ENCODE data around the gene CNOT6.

The CNOT6 gene

GRCh38 chr5:180609386-180609785 lies 115.2 kb downstream of the CNOT6 start:
- Histone ChIP-seq H3K9ac (ENCODE audit: low read length) (no peak overlapping the region), H3K9me2 (replicated peaks; ENCODE audit: insufficient read depth, low read length) (no peaks in the 10 kb centered on the region), H3K27ac (ENCODE audit: low read depth, low read length) (no peak overlapping the region), H4K20me1 (ENCODE audit: low read depth, low read length) (no peaks in the 10 kb centered on the region), H3K4me2 (ENCODE audit: low read depth, low read length, poor library complexity, severe bottlenecking) (no peak overlapping the region), H3K9me3 (ENCODE audit: insufficient read depth, low read length) (no peaks in the 10 kb centered on the region), H2AFZ (ENCODE audit: low read depth, low read length, severe bottlenecking) (no peak overlapping the region), H3K4me3 (ENCODE audit: insufficient read depth, low read length, poor library complexity, severe bottlenecking) (no peak overlapping the region), H3K79me2 (ENCODE audit: insufficient read depth, low read length) (no peaks in the 10 kb centered on the region), H3K27me3 (ENCODE audit: low read length) (no peaks in the 10 kb centered on the region), H3F3A (ENCODE audit: insufficient read depth) (no peaks in the 10 kb centered on the region), H3K36me3 (ENCODE audit: low read length) (no peaks in the 10 kb centered on the region)
- TF ChIP-seq EZH2phosphoT487 (conservative IDR thresholded peaks at IDR 0.05; ENCODE audit: low read length) (no peak), CTCF (IDR thresholded peaks at IDR 0.05; ENCODE audit: insufficient read depth, low read length, poor library complexity, severe bottlenecking) (no peak)

GRCh38 chr5:180609817-180610550 lies 115.8 kb downstream of the CNOT6 start:
- Histone ChIP-seq H4K20me1 (ENCODE audit: low read depth, low read length) (no peaks in the 10 kb centered on the region), H3K27me3 (ENCODE audit: low read length) (no peaks in the 10 kb centered on the region), H3K4me3 (ENCODE audit: insufficient read depth, low read length, poor library complexity, severe bottlenecking) (no peak overlapping the region), H3K36me3 (ENCODE audit: low read length) (no peaks in the 10 kb centered on the region), H3K27ac (ENCODE audit: low read depth, low read length) (no peak overlapping the region), H3K9me2 (replicated peaks; ENCODE audit: insufficient read depth, low read length) (no peaks in the 10 kb centered on the region), H3K9ac (ENCODE audit: low read length) (no peak overlapping the region), H3K4me2 (ENCODE audit: low read depth, low read length, poor library complexity, severe bottlenecking) (no peak overlapping the region), H3K79me2 (ENCODE audit: insufficient read depth, low read length) (no peaks in the 10 kb centered on the region), H2AFZ (ENCODE audit: low read depth, low read length, severe bottlenecking) (no peak overlapping the region), H3K9me3 (ENCODE audit: insufficient read depth, low read length) (no peaks in the 10 kb centered on the region), H3F3A (ENCODE audit: insufficient read depth) (no peaks in the 10 kb centered on the region)
- no peak for TF ChIP-seq CTCF (IDR thresholded peaks at IDR 0.05; ENCODE audit: insufficient read depth, low read length, poor library complexity, severe bottlenecking)
- TF ChIP-seq EZH2phosphoT487 (conservative IDR thresholded peaks at IDR 0.05; ENCODE audit: low read length) = no peak

GRCh38 chr5:180611140-180611850 lies 117.1 kb downstream of the CNOT6 start:
- H4K20me1 ChIP-seq (ENCODE audit: low read depth, low read length) = no peaks in the 10 kb centered on the region
- no peak overlapping the region for H3K4me2 ChIP-seq (ENCODE audit: low read depth, low read length, poor library complexity, severe bottlenecking)
- H3K9me3 ChIP-seq (ENCODE audit: insufficient read depth, low read length) = no peaks in the 10 kb centered on the region
- H3K27me3 ChIP-seq (ENCODE audit: low read length) = no peaks in the 10 kb centered on the region
- TF ChIP-seq CTCF (IDR thresholded peaks at IDR 0.05; ENCODE audit: insufficient read depth, low read length, poor library complexity, severe bottlenecking) = no peak
- TF ChIP-seq EZH2phosphoT487 (conservative IDR thresholded peaks at IDR 0.05; ENCODE audit: low read length) = no peak
- no peaks in the 10 kb centered on the region for H3K9me2 ChIP-seq (replicated peaks; ENCODE audit: insufficient read depth, low read length)
- H3K27ac ChIP-seq (ENCODE audit: low read depth, low read length) = no peak overlapping the region
- H3K79me2 ChIP-seq (ENCODE audit: insufficient read depth, low read length) = no peaks in the 10 kb centered on the region
- H3K4me3 ChIP-seq (ENCODE audit: insufficient read depth, low read length, poor library complexity, severe bottlenecking) = no peak overlapping the region
- no peaks in the 10 kb centered on the region for H3F3A ChIP-seq (ENCODE audit: insufficient read depth)
- no peak overlapping the region for H3K9ac ChIP-seq (ENCODE audit: low read length)
- H2AFZ ChIP-seq (ENCODE audit: low read depth, low read length, severe bottlenecking) = no peak overlapping the region
- no peaks in the 10 kb centered on the region for H3K36me3 ChIP-seq (ENCODE audit: low read length)
